CD4-positive, alpha-beta T cell treated with Interleukin-17A for 4 hours (primary cell): ENCODE data around the gene ZC3H12A.

Experiments used
- DNase-seq: peaks from one replicate; pipeline ENCODE4 v3.0.0-alpha.2; 2020; ENCODE audit warnings: mixed read lengths

The ZC3H12A gene

GRCh38 chr1:37479255-37480124 lies 5.1 kb downstream of the ZC3H12A start:
- peak; percentile 96 for DNase-seq

GRCh38 chr1:37480125-37480466 lies 5.7 kb downstream of the ZC3H12A start:
- DNase-seq, result no peak

GRCh38 chr1:37480581-37481288 lies 6.4 kb downstream of the ZC3H12A start:
- DNase-seq, result no peak

- no peak for DNase-seq
These were observed 7.1 kb downstream of the ZC3H12A start for GRCh38 chr1:37481289-37482003.

- DNase-seq, result no peak
These were observed 7.8 kb downstream of the ZC3H12A start for GRCh38 chr1:37482004-37482785.

- no peak for DNase-seq
These were observed 8.7 kb downstream of the ZC3H12A start for GRCh38 chr1:37482796-37483744.

GRCh38 chr1:37483785-37484184 lies 9.4 kb downstream of the ZC3H12A start:
- no peak for DNase-seq

GRCh38 chr1:37484325-37485051 lies 10.1 kb downstream of the ZC3H12A start:
- DNase-seq, result no peak

GRCh38 chr1:37485902-37486679 lies 11.7 kb downstream of the ZC3H12A start:
- DNase-seq, result no peak

- DNase-seq, result peak; percentile 87
These were observed 12.6 kb downstream of the ZC3H12A start for GRCh38 chr1:37486680-37487618.

- no peak for DNase-seq
These were observed 13.2 kb downstream of the ZC3H12A start for GRCh38 chr1:37487619-37487984.

GRCh38 chr1:37493336-37494098 lies 19.1 kb downstream of the ZC3H12A start:
- DNase-seq, result no peak

GRCh38 chr1:37495875-37496274 lies 21.5 kb downstream of the ZC3H12A start:
- no peak for DNase-seq

- DNase-seq, result no peak
These were observed 23.5 kb downstream of the ZC3H12A start for GRCh38 chr1:37497832-37498231.

GRCh38 chr1:37498872-37499617 lies 24.7 kb downstream of the ZC3H12A start:
- no peak for DNase-seq

- DNase-seq, result no peak
These were observed 27.3 kb downstream of the ZC3H12A start for GRCh38 chr1:37501661-37502060.

GRCh38 chr1:37502104-37502503 lies 27.7 kb downstream of the ZC3H12A start:
- DNase-seq, result no peak
